ENCODE data around the gene ANAPC10.

GRCh38 chr4:145047151-145047550 lies 50.8 kb downstream of the ANAPC10 start:
- TF ChIP-seq POLR2A (IDR thresholded peaks at IDR 0.05) (no peak), CTCF (IDR thresholded peaks at IDR 0.05) (no peak)

Data from right lobe of liver (tissue), 4 donors.